Cardiac fibroblast (primary cell): Measurements from ENCODE around the gene HHIP.
"Not testable (repeated sequence)": the region's sequence is repeated elsewhere in the genome, so short reads cannot be mapped to it uniquely, and the experiment has no call there.

ENCODE experiments used
- DNase-seq, 2 donors: peaks; one replicate each; pipeline versions ENCODE4 v3.0.0 to v3.0.0-alpha.2; 2010; ENCODE audit warnings: low read depth in 2 of 2
- H3K4me3 ChIP-seq, 2 donors: replicated peaks in 1 of 2; 1 replicate in 1 of 2; 2 replicates in 1 of 2; pipeline ENCODE4 v1.5.1; 2011; ENCODE audit warnings: low read depth in 2 of 2, low read length in 2 of 2, mild to moderate bottlenecking in 2 of 2, moderate library complexity in 1 of 2
- CTCF ChIP-seq: IDR thresholded peaks from one replicate; pipeline ENCODE4 v1.5.1; 2011; ENCODE audit warnings: low read depth, mild to moderate bottlenecking, low read length, inconsistent platforms

The HHIP gene

GRCh38 chr4:144757969-144758368 lies 112.0 kb downstream of the HHIP start:
- peak in 1 of 2 donors; percentile 25 for DNase-seq
- no peak for TF ChIP-seq CTCF
- no peak overlapping the region for H3K4me3 ChIP-seq

- H3K4me3 ChIP-seq, DNase-seq: not testable (repeated sequence)
Observed at GRCh38 chr4:144768809-144769208, 122.9 kb downstream of the HHIP start.

- no peak for TF ChIP-seq CTCF
- DNase-seq = no peak
Observed at GRCh38 chr4:144778364-144778763, 132.4 kb downstream of the HHIP start.

GRCh38 chr4:144782345-144782744 lies 136.4 kb downstream of the HHIP start:
- H3K4me3 ChIP-seq = no peak overlapping the region
- no peak for TF ChIP-seq CTCF
- DNase-seq = no peak

More at GRCh38 chr4:144778364-144778763, 132.4 kb downstream of the HHIP start:
- H3K4me3 ChIP-seq = no peak overlapping the region

GRCh38 chr4:144785961-144786360 lies 140.0 kb downstream of the HHIP start:
- no peak for TF ChIP-seq CTCF
- no peak for DNase-seq
- no peak overlapping the region for H3K4me3 ChIP-seq

- TF ChIP-seq CTCF = peak; percentile 57
Observed at GRCh38 chr4:144787365-144788258, 141.7 kb downstream of the HHIP start.

GRCh38 chr4:144788469-144788868 lies 142.5 kb downstream of the HHIP start:
- TF ChIP-seq CTCF = no peak
- no peak for DNase-seq
- H3K4me3 ChIP-seq = no peak overlapping the region

More at GRCh38 chr4:144787365-144788258, 141.7 kb downstream of the HHIP start:
- H3K4me3 ChIP-seq = no peak overlapping the region
- DNase-seq = peak; percentile 68 to 72

- not testable (repeated sequence) for H3K4me3 ChIP-seq, DNase-seq
Observed at GRCh38 chr4:144791933-144792332, 146.0 kb downstream of the HHIP start.
